ENCODE measurements around the gene PCSK4.
"Not testable (repeated sequence)": the region's sequence is repeated elsewhere in the genome, so short reads cannot be mapped to it uniquely, and the experiment has no call there.

Gene PCSK4

GRCh38 chr19:1452802-1453524 lies 37.2 kb downstream of the PCSK4 start:
- DNase-seq = no peak

GRCh38 chr19:1451916-1452801 lies 38.0 kb downstream of the PCSK4 start:
- no peak for DNase-seq

GRCh38 chr19:1450735-1451731 lies 39.1 kb downstream of the PCSK4 start:
- DNase-seq = no peak

- no peak for DNase-seq
Observed at GRCh38 chr19:1449467-1450442, 40.4 kb downstream of the PCSK4 start, which contains the start of gene APC2. Gene APC2 (plus strand): TSS chr19:1450121. CDS start chr19:1453002, 2,881 bp downstream.

- DNase-seq = no peak
Observed at GRCh38 chr19:1447944-1448343, 42.2 kb downstream of the PCSK4 start.

- no peak for DNase-seq
Observed at GRCh38 chr19:1447504-1447903, 42.6 kb downstream of the PCSK4 start.

GRCh38 chr19:1446713-1447481 lies 43.3 kb downstream of the PCSK4 start:
- DNase-seq = no peak

- no peak for DNase-seq
Observed at GRCh38 chr19:1445932-1446712, 44.0 kb downstream of the PCSK4 start.

- DNase-seq = peak; percentile 35
Observed at GRCh38 chr19:1445185-1445931, 44.8 kb downstream of the PCSK4 start.

- DNase-seq = no peak
Observed at GRCh38 chr19:1441677-1442438, 48.3 kb downstream of the PCSK4 start.

GRCh38 chr19:1441022-1441426 lies 49.1 kb downstream of the PCSK4 start:
- no peak for DNase-seq

- no peak for DNase-seq
Observed at GRCh38 chr19:1440418-1440801, 49.7 kb downstream of the PCSK4 start.

GRCh38 chr19:1439525-1440417 lies 50.4 kb downstream of the PCSK4 start:
- DNase-seq = not testable (repeated sequence)

GRCh38 chr19:1438933-1439354 lies 51.2 kb downstream of the PCSK4 start:
- no peak for DNase-seq

- peak; percentile 81 for DNase-seq
Observed at GRCh38 chr19:1438035-1438932, 51.9 kb downstream of the PCSK4 start, which contains the start of gene RPS15. Gene RPS15 (plus strand): TSS chr19:1438396. CDS start chr19:1438426, 30 bp downstream.

GRCh38 chr19:1437609-1438008 lies 52.5 kb downstream of the PCSK4 start:
- no peak for DNase-seq
